MCF 10A (cell line): ENCODE results near the gene CTBP1. TPM values are rescaled to one million over a fixed set of nuclear protein-coding genes. Genes with fewer than 3 reads are reported as not detected.

Experiments used
- BruUV-seq: library from RNA; stranded (reverse); fragments of 400-500 nt; replicated peaks from 2 replicates; lab custom pipeline; 2021; lab: Mats Ljungman, UMichigan
- CTCF ChIA-PET: fragments of 300-600 bp; sonication (Branson Sonifier 250); formaldehyde crosslinking; extraction: SDS; loops from one replicate; lab custom pipeline; 2021; ENCODE audit warnings: antibody characterized with exemption, inconsistent platforms; lab: Yijun Ruan, JAX
- POLR2A ChIA-PET: fragments of 300-600, 350-650 bp; sonication (Branson Sonifier 250); formaldehyde crosslinking; extraction: SDS; loops from one replicate; lab custom pipeline; 2020; ENCODE audit warnings: antibody characterized with exemption, inconsistent platforms; lab: Yijun Ruan, JAX
- DNase-seq: peaks from one replicate; pipeline ENCODE4 v3.0.0-alpha.2; 2018; ENCODE audit not compliant: unreplicated experiment
- H3K27ac Mint-ChIP-seq: one replicate; pipeline ENCODE4 v1.8.0; 2022; ENCODE audit warnings: mild to moderate bottlenecking, low read depth, mixed read lengths; ENCODE audit not compliant: unreplicated experiment
- H3K27me3 Mint-ChIP-seq: one replicate; pipeline ENCODE4 v1.8.0; 2022; ENCODE audit warnings: mixed read lengths; ENCODE audit not compliant: insufficient read depth, unreplicated experiment
- H3K36me3 Mint-ChIP-seq: one replicate; pipeline ENCODE4 v1.8.0; 2022; ENCODE audit warnings: mild to moderate bottlenecking, moderate library complexity, mixed read lengths; ENCODE audit not compliant: insufficient read depth, unreplicated experiment
- H3K4me1 Mint-ChIP-seq: one replicate; pipeline ENCODE4 v1.8.0; 2022; ENCODE audit warnings: mixed read lengths; ENCODE audit not compliant: insufficient read depth, unreplicated experiment
- H3K4me3 Mint-ChIP-seq: one replicate; pipeline ENCODE4 v1.8.0; 2022; ENCODE audit warnings: mild to moderate bottlenecking, moderate library complexity, mixed read lengths; ENCODE audit not compliant: unreplicated experiment
- H3K9me3 Mint-ChIP-seq: one replicate; pipeline ENCODE4 v1.8.0; 2022; ENCODE audit warnings: mixed read lengths; ENCODE audit not compliant: unreplicated experiment
- CTCF ChIP-seq: fragments of 200-600 bp; IDR thresholded peaks from one replicate; pipeline ENCODE4 v1.8.0; 2022; ENCODE audit warnings: antibody characterized with exemption, mild to moderate bottlenecking; ENCODE audit not compliant: unreplicated experiment
- intact Hi-C: fragments of 100-400 bp; cut with micrococcal nuclease; formaldehyde crosslinking; loops from 2 replicates; pipeline ENCODE4 v1.14.1; 2022
- total RNA-seq: library from RNA; stranded (reverse); gene quantifications from 2 replicates; pipeline ENCODE4 v1.2.3, GENCODE V29; 2022

The CTBP1 gene
- total RNA-seq, 1 experiment from 2014 or later, result 152 TPM

GRCh38 chr4:1179089-1179441, 69.9 kb downstream of the CTBP1 start:
- no TSS peak for BruUV-seq
- H3K27ac Mint-ChIP-seq, result peak overlapping the region; percentile 95
- H3K4me1 Mint-ChIP-seq, result peaks cover 20% of the 10 kb centered on the region
- POLR2A ChIA-PET, result interaction anchor here (0.6 to 0.9 kb wide), 3 partner anchors 8 to 55 kb away, joined by 3 read pairs; no protein-coding TSS in a partner anchor
- intact Hi-C loops, result no loop called here
- TF ChIP-seq CTCF, result no peak
- peaks cover 11% of the 10 kb centered on the region for H3K9me3 Mint-ChIP-seq
- H3K4me3 Mint-ChIP-seq, result no peak overlapping the region
- DNase-seq, result no peak
- no peaks in the 10 kb centered on the region for H3K36me3 Mint-ChIP-seq
- no peaks in the 10 kb centered on the region for H3K27me3 Mint-ChIP-seq
- CTCF ChIA-PET, result interaction anchor here (0.5 to 1.1 kb wide), 3 partner anchors 12 to 161 kb away, joined by 3 to 5 read pairs (median 3); no protein-coding TSS in a partner anchor

- ChIA-PET CTCF (interaction anchor here (0.5 to 1.7 kb wide), 5 partner anchors 12 to 178 kb away, joined by 3 to 12 read pairs (median 4); no protein-coding TSS in a partner anchor), POLR2A (interaction anchor here (0.6 to 2.3 kb wide), 15 partner anchors 9 to 168 kb away, joined by 3 to 34 read pairs (median 3); partner anchors contain the start of gene UVSSA)
- peaks cover 11% of the 10 kb centered on the region for H3K9me3 Mint-ChIP-seq
- H3K4me1 Mint-ChIP-seq, result peaks cover 20% of the 10 kb centered on the region
- peak overlapping the region; percentile 95 for H3K27ac Mint-ChIP-seq
- H3K36me3 Mint-ChIP-seq, result no peaks in the 10 kb centered on the region
- intact Hi-C loops, result no loop called here
- no peak for TF ChIP-seq CTCF
- H3K4me3 Mint-ChIP-seq, result peak overlapping the region; percentile 39
- no peak for DNase-seq
- no peaks in the 10 kb centered on the region for H3K27me3 Mint-ChIP-seq
- no TSS peak for BruUV-seq
These were observed 70.4 kb downstream of the CTBP1 start for GRCh38 chr4:1178300-1179088.

- ChIA-PET CTCF (interaction anchor here (0.7 to 1.7 kb wide), 5 partner anchors 11 to 533 kb away, joined by 3 to 12 read pairs (median 3); no protein-coding TSS in a partner anchor), POLR2A (interaction anchor here (0.6 to 2.3 kb wide), 22 partner anchors 10 to 169 kb away, joined by 3 to 34 read pairs (median 3); partner anchors contain the start of genes CTBP1, MAEA and UVSSA)
- Mint-ChIP-seq H3K4me3 (peak overlapping the region; percentile 41), H3K4me1 (peaks cover 20% of the 10 kb centered on the region), H3K27ac (peak overlapping the region; percentile 95), H3K9me3 (peaks cover 11% of the 10 kb centered on the region), H3K36me3 (no peaks in the 10 kb centered on the region), H3K27me3 (no peaks in the 10 kb centered on the region)
- no peak for TF ChIP-seq CTCF
- DNase-seq, result peak; percentile 62
- no TSS peak for BruUV-seq
- intact Hi-C loops, result no loop called here
These were observed 71.4 kb downstream of the CTBP1 start for GRCh38 chr4:1177274-1178141.
